Left lung (tissue), 10 donors: ENCODE data around the gene EN2. TPM values are rescaled to one million over a fixed set of nuclear protein-coding genes. Genes with fewer than 3 reads are reported as not detected.
"Not testable (repeated sequence)": the region's sequence is repeated elsewhere in the genome, so short reads cannot be mapped to it uniquely, and the experiment has no call there.

Source experiments
- ATAC-seq: fragments of 200-7000 bp; cut with Tn5 transposase; one replicate; pipeline ENCODE4 v1.9.1; 2020; ENCODE audit warnings: moderate library complexity
- DNase-seq, 4 donors: peaks; one replicate each; pipeline ENCODE4 v3.0.0-alpha.2; 2013 to 2020
- H3K27ac ChIP-seq, 2 donors: fragments of 200-600 bp; sonication (generic) in 1 of 2; one replicate each; pipeline versions ENCODE4 v1.5.0 to v1.8.0; 2020 to 2021
- H3K27me3 ChIP-seq, 2 donors: fragments of 200-600 bp; sonication (generic) in 1 of 2; one replicate each; pipeline versions ENCODE4 v1.5.0 to v1.8.0; 2020 to 2021
- H3K36me3 ChIP-seq, 2 donors: fragments of 200-600 bp; sonication (generic) in 1 of 2; one replicate each; pipeline versions ENCODE4 v1.5.0 to v1.8.0; 2020 to 2021
- H3K4me1 ChIP-seq, 2 donors: fragments of 200-600 bp; one replicate each; pipeline ENCODE4 v1.8.0; 2021
- H3K4me3 ChIP-seq, 2 donors: fragments of 200-600 bp; sonication (generic) in 1 of 2; one replicate each; pipeline versions ENCODE4 v1.5.0 to v1.8.0; 2020 to 2021; ENCODE audit warnings: mild to moderate bottlenecking in 1 of 2
- H3K9me3 ChIP-seq, 2 donors: fragments of 200-600 bp; sonication (generic) in 1 of 2; one replicate each; pipeline versions ENCODE4 v1.5.0 to v1.8.0; 2020 to 2021
- CTCF ChIP-seq, 2 donors: fragments of 200-600 bp; sonication (generic) in 1 of 2; IDR thresholded peaks; one replicate each; pipeline versions ENCODE4 v1.5.0 to v1.8.0; 2021; ENCODE audit warnings: antibody characterized with exemption in 2 of 2
- intact Hi-C, 2 donors: fragments of 100-400 bp; cut with DNase I; formaldehyde crosslinking; loops; one replicate each; pipeline versions ENCODE4 v1.11.2 to v1.14.2; 2022
- polyA plus RNA-seq, 6 donors: library from polyadenylated mRNA; unstranded; fragments of 120-200 nt; gene quantifications; one replicate each; pipeline ENCODE4 v1.2.1, GENCODE V29; 2013; ENCODE audit not compliant: insufficient read length in 6 of 6
- total RNA-seq, 2 donors: library from RNA; stranded (reverse); fragmentation: NEBNext Ultra II Directional; extraction: Animal tissue kit (Norgen Biotek cat#: 25700); gene quantifications; one replicate each; pipeline ENCODE4 v1.2.1, GENCODE V29; 2021
- donor health status: DM: no; HTN: yes; CAD: no.
- donor health status: DM: no; HTN: no; CAD: no.

The EN2 gene
- total and polyA plus RNA-seq, 8 donors = not detected

- no peak for ATAC-seq
- Histone ChIP-seq H3K27ac (no peak overlapping the region), H3K4me3 (no peak overlapping the region), H3K36me3 (no peaks in the 10 kb centered on the region), H3K27me3 (peaks cover 7 to 89% of the 10 kb centered on the region in 2 donors), H3K4me1 (no peaks in the 10 kb centered on the region), H3K9me3 (no peaks in the 10 kb centered on the region)
- DNase-seq = peak in 1 of 4 donors; percentile 53
- TF ChIP-seq CTCF (IDR thresholded peaks at IDR 0.05) = no peak
- intact Hi-C loops = no loop called here
Measured at GRCh38 chr7:155439311-155440017, 18.5 kb upstream of the EN2 start.

- intact Hi-C loops = no loop called here
- no peaks in the 10 kb centered on the region for H3K9me3 ChIP-seq
- peak in 1 of 4 donors; percentile 38 for DNase-seq
- no peaks in the 10 kb centered on the region for H3K36me3 ChIP-seq
- H3K4me1 ChIP-seq = no peaks in the 10 kb centered on the region
- peaks cover 7 to 94% of the 10 kb centered on the region in 2 donors for H3K27me3 ChIP-seq
- no peak overlapping the region for H3K4me3 ChIP-seq
- ATAC-seq = no peak
- no peak for TF ChIP-seq CTCF (IDR thresholded peaks at IDR 0.05)
- H3K27ac ChIP-seq = no peak overlapping the region
Measured at GRCh38 chr7:155440018-155440410, 17.9 kb upstream of the EN2 start.

- DNase-seq (peak in 1 of 4 donors; percentile 20), ATAC-seq (no peak)
- Histone ChIP-seq H3K27ac (no peak overlapping the region), H3K27me3 (peaks cover 8 to 95% of the 10 kb centered on the region in 2 donors), H3K4me1 (no peaks in the 10 kb centered on the region), H3K36me3 (no peaks in the 10 kb centered on the region), H3K4me3 (no peak overlapping the region), H3K9me3 (no peaks in the 10 kb centered on the region)
- no peak for TF ChIP-seq CTCF (IDR thresholded peaks at IDR 0.05)
- intact Hi-C loops = no loop called here
Measured at GRCh38 chr7:155441856-155442255, 16.1 kb upstream of the EN2 start.

- H3K27me3 ChIP-seq = peaks cover 37 to 95% of the 10 kb centered on the region in 2 donors
- H3K36me3 ChIP-seq = no peaks in the 10 kb centered on the region
- no peaks in the 10 kb centered on the region for H3K9me3 ChIP-seq
- ATAC-seq (no peak), DNase-seq (peak in 1 of 4 donors; percentile 59)
- no peak overlapping the region for H3K27ac ChIP-seq
- no peak overlapping the region for H3K4me3 ChIP-seq
- no peak for TF ChIP-seq CTCF (IDR thresholded peaks at IDR 0.05)
- H3K4me1 ChIP-seq = peaks cover 0 to 11% of the 10 kb centered on the region in 2 donors
- intact Hi-C loops = no loop called here
Measured at GRCh38 chr7:155444746-155445145, 13.2 kb upstream of the EN2 start.

- H3K36me3 ChIP-seq, H3K27ac ChIP-seq, H3K4me3 ChIP-seq, intact Hi-C loops, ATAC-seq, H3K9me3 ChIP-seq, DNase-seq: not testable (repeated sequence)
- peaks cover 0 to 11% of the 10 kb centered on the region in 2 donors for H3K4me1 ChIP-seq
- peaks cover 45 to 95% of the 10 kb centered on the region in 2 donors for H3K27me3 ChIP-seq
Measured at GRCh38 chr7:155445606-155446005, 12.3 kb upstream of the EN2 start.

GRCh38 chr7:155447603-155448002 is 10.3 kb upstream of the EN2 start:
- no peaks in the 10 kb centered on the region for H3K36me3 ChIP-seq
- no peak for TF ChIP-seq CTCF (IDR thresholded peaks at IDR 0.05)
- H3K27ac ChIP-seq = no peak overlapping the region
- H3K4me3 ChIP-seq = no peak overlapping the region
- H3K27me3 ChIP-seq = peaks cover 58 to 95% of the 10 kb centered on the region in 2 donors
- no peak for DNase-seq
- no peaks in the 10 kb centered on the region for H3K9me3 ChIP-seq
- no peak for ATAC-seq
- H3K4me1 ChIP-seq = peaks cover 0 to 11% of the 10 kb centered on the region in 2 donors
- intact Hi-C loops = no loop called here
